GM12878 (cell line): ENCODE results near the gene NOP9. TPM values are rescaled to one million over a fixed set of nuclear protein-coding genes. Genes with fewer than 3 reads are reported as not detected.
A peak's percentile ranks its signal among the peaks of the same experiment; 100 is the strongest.

Source experiments
- BCLAF1 ChIP-seq: fragments of 450-650 bp; IDR thresholded peaks from 2 replicates; pipeline ENCODE4 v1.6.1; 2017; ENCODE audit warnings: antibody characterized with exemption, mild to moderate bottlenecking, moderate library complexity
- CUX1 ChIP-seq: IDR thresholded peaks from 2 replicates; pipeline ENCODE4 v1.6.1; 2012; ENCODE audit warnings: improper control_type of control experiment, low read depth, low read length; ENCODE audit not compliant: insufficient replicate concordance
- EED ChIP-seq: sonication (generic); IDR thresholded peaks from 2 replicates; pipeline ENCODE4 v1.6.1; 2016; ENCODE audit warnings: antibody characterized with exemption, low read depth
- HSF1 ChIP-seq: fragments of 150-350 bp; IDR thresholded peaks from 2 replicates; pipeline ENCODE4 v1.6.1; 2014; ENCODE audit warnings: mild to moderate bottlenecking, low read depth, low read length
- IKZF1 ChIP-seq: fragments of 450-650 bp; conservative IDR thresholded peaks from 2 replicates; pipeline ENCODE4 v1.6.1; 2017; ENCODE audit warnings: antibody characterized with exemption, mild to moderate bottlenecking
- NKRF ChIP-seq: fragments of 450-650 bp; conservative IDR thresholded peaks from 2 replicates; pipeline ENCODE4 v1.6.1; 2017; ENCODE audit warnings: mild to moderate bottlenecking, moderate library complexity
- NR2F1 ChIP-seq: fragments of 450-650 bp; conservative IDR thresholded peaks from 2 replicates; pipeline ENCODE4 v1.6.1; 2017; ENCODE audit warnings: mild to moderate bottlenecking
- POLR2AphosphoS2 ChIP-seq: IDR thresholded peaks from 2 replicates; pipeline ENCODE4 v1.6.1; 2011; ENCODE audit warnings: low read depth, mild to moderate bottlenecking, low read length, improper control_type of control experiment, moderate library complexity
- RAD21 ChIP-seq: IDR thresholded peaks from 2 replicates; pipeline ENCODE4 v1.6.1; 2011; ENCODE audit warnings: mild to moderate bottlenecking, low read depth, low read length, moderate library complexity; ENCODE audit not compliant: insufficient read depth
- RELB ChIP-seq: fragments of 450-650 bp; IDR thresholded peaks from 2 replicates; pipeline ENCODE4 v1.6.1; 2017; ENCODE audit warnings: low read depth, mild to moderate bottlenecking, moderate library complexity
- TCF3 ChIP-seq: IDR thresholded peaks from 2 replicates; pipeline ENCODE4 v1.6.1; 2012; ENCODE audit warnings: low read depth, mild to moderate bottlenecking, low read length, borderline replicate concordance; ENCODE audit not compliant: insufficient read depth
- ZBTB33 ChIP-seq: fragments of 450-650 bp; IDR thresholded peaks from 2 replicates; pipeline ENCODE4 v1.6.1; 2017; ENCODE audit warnings: mild to moderate bottlenecking
- polyA plus RNA-seq, 11 experiments: library from polyadenylated mRNA; depleted of rRNA in 4 of 11; unstranded in 6 of 11; stranded (reverse) in 5 of 11; fragments of >200 nt; fragmentation: Nextera tagmentation in 4 of 11; fragmentation: Illumina TruSeq in 1 of 11; extraction: Ambion mirVana in 4 of 11; extraction: Trizol in 1 of 11; gene quantifications; 1 replicate in 1 of 11; 2 replicates in 10 of 11; pipeline versions ENCODE4 v1.2.1 to v1.2.3, GENCODE V29; 2011 to 2016; ENCODE audit warnings: inconsistent platforms in 2 of 11, missing spikeins in 2 of 11, low read depth in 1 of 11
- total RNA-seq, 4 experiments: library from RNA; depleted of rRNA in 3 of 4; stranded (reverse); fragments of >200 nt in 3 of 4; fragmentation: Illumina TruSeq in 1 of 4; extraction: Trizol in 1 of 4; gene quantifications; 2 replicates each; pipeline versions ENCODE4 v1.2.1 to v1.2.3, GENCODE V29; 2013 to 2021

Gene NOP9
- total and polyA plus RNA-seq, 10 of the 15 experiments (the other 5 are each of a cell fraction or from before 2014, with no cell fraction given) = 2.4 to 43.9 (median 20.3) TPM

- TF ChIP-seq BCLAF1 = no peak
- TF ChIP-seq RAD21 = peak; percentile 59
- TF ChIP-seq NR2F1 = no peak
- TF ChIP-seq ZBTB33 = no peak
- no peak for TF ChIP-seq POLR2AphosphoS2
- peak; percentile 53; the same call in 1 of the 2 replicates for TF ChIP-seq EED
- TF ChIP-seq IKZF1 = peak; percentile 73
- peak; percentile 90 for TF ChIP-seq RELB
- TF ChIP-seq CUX1 = no peak
- TF ChIP-seq HSF1 = no peak
- TF ChIP-seq NKRF = no peak
- no peak for TF ChIP-seq TCF3
These were observed 8.1 kb downstream of the NOP9 start, which contains the start of gene CIDEB (continued) for GRCh38 chr14:24307575-24308341.
